Psoas muscle (tissue), 8 donors: Measurements from ENCODE around the gene PHF14. TPM values are rescaled to one million over a fixed set of nuclear protein-coding genes. Genes with fewer than 3 reads are reported as not detected.
A peak's percentile ranks its signal among the peaks of the same experiment; 100 is the strongest.
"Not testable (repeated sequence)": the region's sequence is repeated elsewhere in the genome, so short reads cannot be mapped to it uniquely, and the experiment has no call there.

Source experiments
- ATAC-seq, 4 donors: fragments of 200-7000 bp; cut with Tn5 transposase; one replicate each; pipeline ENCODE4 v1.9.1; 2020; ENCODE audit warnings: moderate library complexity in 3 of 4, mild to moderate bottlenecking in 2 of 4
- DNase-seq, 2 donors: peaks; one replicate each; pipeline ENCODE4 v3.0.0-alpha.2; 2020
- H3K27ac ChIP-seq: fragments of 200-600 bp; one replicate; pipeline ENCODE4 v1.8.0; 2022
- H3K27me3 ChIP-seq, 3 donors: fragments of 200-600 bp in 1 of 3; one replicate each; pipeline versions ENCODE4 v1.6.1 to v1.8.0; 2013 to 2022; ENCODE audit warnings: low read length in 2 of 3, mild to moderate bottlenecking in 2 of 3, moderate library complexity in 1 of 3; ENCODE audit not compliant: insufficient read depth in 3 of 3
- H3K36me3 ChIP-seq, 2 donors: fragments of 200-600 bp in 1 of 2; one replicate each; pipeline versions ENCODE4 v1.6.1 to v1.8.0; 2013 to 2022; ENCODE audit warnings: low read depth in 1 of 2, mild to moderate bottlenecking in 1 of 2, moderate library complexity in 1 of 2; ENCODE audit not compliant: insufficient read depth in 1 of 2
- H3K4me1 ChIP-seq: fragments of 200-600 bp; one replicate; pipeline ENCODE4 v1.8.0; 2022
- H3K4me3 ChIP-seq: fragments of 200-600 bp; one replicate; pipeline ENCODE4 v1.8.0; 2022; ENCODE audit warnings: mild to moderate bottlenecking
- H3K9me3 ChIP-seq: fragments of 200-600 bp; one replicate; pipeline ENCODE4 v1.8.0; 2022
- WGBS, 3 donors: extraction: QIAGEN DNeasy Blood & Tissue Kit; methylation state at CpG; one replicate each; pipeline versions ENCODE4 v1.1.6 to v1.1.7; 2013; 5-methylcytosine and 5-hydroxymethylcytosine counted together
- intact Hi-C, 2 donors: fragments of 100-400 bp; cut with DNase I; formaldehyde crosslinking; loops; one replicate each; pipeline versions ENCODE4 v1.11.0 to v1.14.2; 2022
- polyA plus RNA-seq, 3 donors: library from polyadenylated mRNA; stranded (reverse); fragments of 200-250 nt; gene quantifications; one replicate each; pipeline ENCODE4 v1.2.3, GENCODE V29; 2013
- total RNA-seq, 4 donors: library from RNA; stranded (reverse); fragmentation: NEBNext Ultra II Directional in 2 of 4; extraction: Animal tissue kit (Norgen Biotek cat#: 25700) in 2 of 4; gene quantifications; one replicate each; pipeline versions ENCODE4 v1.2.1 to v1.2.4, GENCODE V29; 2021 to 2023
- TF ChIP-seq, protein P1 (sequence below): fragments of 200-600 bp; IDR thresholded peaks from one replicate; pipeline ENCODE4 v1.8.0; 2022; ENCODE audit warnings: antibody characterized with exemption
- donor health status: healthy with polysubstance abuse.
- donor health status: DM: no; HTN: no; CAD: no; lungs with moderate emphysema.
- donor health status: Bipolar disorder and iron deficiency.
- donor health status: healthy.
- donor health status: DM: yes; HTN: yes; CAD: no.
- donor health status: DM: no; HTN: no; CAD: no.
- donor health status: DM: no; HTN: no; CAD: no.
- donor health status: DM: yes; HTN: yes; CAD: no.

The PHF14 gene
- total and polyA plus RNA-seq, 7 donors = 10.8 to 17.8 (median 13.8) TPM

DNA sequence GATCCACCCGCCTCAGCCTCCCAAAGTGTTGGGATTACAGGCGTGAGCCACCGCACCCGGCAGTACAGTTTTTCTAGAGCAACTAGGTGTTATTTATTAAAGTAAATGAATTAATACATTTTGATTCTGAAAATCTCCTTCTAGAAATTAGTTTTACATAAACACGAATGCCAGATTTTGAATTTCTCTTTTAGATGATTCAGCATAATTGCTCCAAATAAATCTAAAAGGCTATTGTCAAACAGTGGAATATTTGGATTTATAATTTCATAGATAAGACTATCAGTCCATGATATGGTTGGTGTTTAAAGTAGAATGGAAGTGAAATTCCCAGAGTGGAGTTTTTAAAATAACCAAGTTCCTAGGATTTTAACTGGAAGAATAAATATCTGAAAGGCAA lies 1.5 kb upstream of the PHF14 start:
- Histone ChIP-seq H3K4me1 (peaks cover 7% of the 10 kb centered on the region), H3K36me3 (no peaks in the 10 kb centered on the region), H3K27me3 (no peaks in the 10 kb centered on the region), H3K4me3 (no peak overlapping the region), H3K27ac (no peak overlapping the region), H3K9me3 (no peaks in the 10 kb centered on the region)
- TF ChIP-seq, protein P1, sequence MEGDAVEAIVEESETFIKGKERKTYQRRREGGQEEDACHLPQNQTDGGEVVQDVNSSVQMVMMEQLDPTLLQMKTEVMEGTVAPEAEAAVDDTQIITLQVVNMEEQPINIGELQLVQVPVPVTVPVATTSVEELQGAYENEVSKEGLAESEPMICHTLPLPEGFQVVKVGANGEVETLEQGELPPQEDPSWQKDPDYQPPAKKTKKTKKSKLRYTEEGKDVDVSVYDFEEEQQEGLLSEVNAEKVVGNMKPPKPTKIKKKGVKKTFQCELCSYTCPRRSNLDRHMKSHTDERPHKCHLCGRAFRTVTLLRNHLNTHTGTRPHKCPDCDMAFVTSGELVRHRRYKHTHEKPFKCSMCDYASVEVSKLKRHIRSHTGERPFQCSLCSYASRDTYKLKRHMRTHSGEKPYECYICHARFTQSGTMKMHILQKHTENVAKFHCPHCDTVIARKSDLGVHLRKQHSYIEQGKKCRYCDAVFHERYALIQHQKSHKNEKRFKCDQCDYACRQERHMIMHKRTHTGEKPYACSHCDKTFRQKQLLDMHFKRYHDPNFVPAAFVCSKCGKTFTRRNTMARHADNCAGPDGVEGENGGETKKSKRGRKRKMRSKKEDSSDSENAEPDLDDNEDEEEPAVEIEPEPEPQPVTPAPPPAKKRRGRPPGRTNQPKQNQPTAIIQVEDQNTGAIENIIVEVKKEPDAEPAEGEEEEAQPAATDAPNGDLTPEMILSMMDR = no peak
- ATAC-seq = no peak
- intact Hi-C loops = loop anchor here (2.0 to 5.0 kb wide), 2 partner anchors 31 to 35 kb away; a partner anchor contains a TSS
- no peak for DNase-seq
- 96 to 97% (median 97%) methylated on average over 5 of the region's 5 CpGs for whole genome bisulfite sequencing, 3 donors

DNA sequence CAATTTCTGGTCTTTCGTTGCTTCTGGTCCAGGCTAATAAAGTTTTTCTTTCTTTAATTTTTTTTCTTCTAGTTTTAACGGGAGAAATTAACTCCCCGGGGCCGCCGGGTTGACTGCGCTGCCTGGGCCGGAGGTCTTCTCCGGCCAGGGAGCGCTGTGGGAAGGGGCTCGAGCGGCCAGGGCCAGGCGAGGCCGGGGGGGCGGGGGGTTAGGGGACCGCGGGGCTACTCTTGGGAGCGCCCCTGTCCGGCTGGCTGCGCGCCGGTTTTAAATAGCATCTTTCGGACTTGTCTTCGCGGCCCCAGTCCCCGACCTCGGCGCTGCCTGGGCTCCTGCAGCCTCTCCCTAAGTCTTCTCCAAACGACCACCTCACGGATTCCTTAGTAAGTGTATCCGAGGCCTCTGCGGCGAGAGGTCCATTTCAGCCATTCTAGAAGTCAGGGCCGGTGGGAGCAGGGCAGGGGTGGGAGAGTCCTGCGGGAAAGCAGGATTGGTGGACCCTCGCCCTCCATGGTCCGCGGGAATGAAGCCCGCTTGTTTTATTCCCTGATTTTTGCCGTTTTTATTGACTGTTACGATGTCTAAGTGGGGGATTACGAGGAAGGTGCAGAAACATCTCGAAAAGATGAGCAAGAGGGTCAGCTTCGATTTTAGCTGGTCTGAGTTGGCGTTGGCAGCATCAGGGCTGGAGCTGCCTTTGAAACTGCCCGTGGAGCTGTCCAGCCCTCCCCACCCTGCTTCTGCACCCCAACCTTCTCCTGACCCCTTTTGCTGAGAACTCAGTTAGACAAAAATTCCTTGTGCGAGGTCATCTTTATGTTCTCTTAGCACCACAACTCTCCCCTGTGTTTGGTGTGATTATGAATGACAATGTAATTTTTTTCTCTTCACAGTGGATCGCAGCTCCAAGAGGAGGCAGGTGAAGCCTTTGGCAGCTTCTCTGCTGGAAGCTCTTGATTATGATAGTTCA lies 555 bp downstream of the PHF14 start:
- WGBS, 3 donors = 1% methylated on average over 40 to 47 of the region's 47 CpGs
- Histone ChIP-seq H3K4me3 (peak overlapping the region; percentile 84), H3K9me3 (no peaks in the 10 kb centered on the region), H3K36me3 (no peaks in the 10 kb centered on the region), H3K27ac (peak overlapping the region; percentile 82), H3K27me3 (no peaks in the 10 kb centered on the region), H3K4me1 (peaks cover 7% of the 10 kb centered on the region)
- DNase-seq = peak; percentile 37 to 67
- intact Hi-C loops = loop anchor here (2.0 to 5.0 kb wide), 2 partner anchors 33 to 37 kb away; a partner anchor contains a TSS
- TF ChIP-seq, protein P1 = no peak
- ATAC-seq = peak; percentile 37 to 66 (median 43)

DNA sequence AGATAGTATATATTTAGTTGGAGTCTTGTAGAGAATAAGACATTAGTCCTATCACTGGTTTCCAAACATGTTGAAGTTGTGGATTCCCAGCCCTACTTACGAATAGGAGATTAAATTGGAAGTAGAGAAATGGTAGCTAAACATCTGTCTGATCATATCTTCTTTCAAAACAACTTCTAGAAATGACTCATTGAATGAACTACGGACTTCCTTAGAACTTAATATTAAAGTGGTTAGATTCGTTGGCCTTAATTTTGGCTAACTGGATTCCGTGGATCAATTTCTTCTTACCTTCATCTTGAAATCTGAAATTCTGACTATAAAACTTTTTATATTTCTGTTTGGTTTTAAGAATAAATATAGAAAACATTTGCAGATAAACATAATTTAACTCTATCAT lies 3.4 kb downstream of the PHF14 start:
- Histone ChIP-seq H3K27me3 (no peaks in the 10 kb centered on the region), H3K4me3 (no peak overlapping the region), H3K9me3 (no peaks in the 10 kb centered on the region), H3K27ac (no peak overlapping the region), H3K36me3 (no peaks in the 10 kb centered on the region), H3K4me1 (peaks cover 7% of the 10 kb centered on the region)
- WGBS, 3 donors = 70 to 76% (median 72%) methylated on average over 4 of the region's 4 CpGs
- intact Hi-C loops = no loop called here
- TF ChIP-seq, protein P1 = no peak
- ATAC-seq (no peak), DNase-seq (no peak)

DNA sequence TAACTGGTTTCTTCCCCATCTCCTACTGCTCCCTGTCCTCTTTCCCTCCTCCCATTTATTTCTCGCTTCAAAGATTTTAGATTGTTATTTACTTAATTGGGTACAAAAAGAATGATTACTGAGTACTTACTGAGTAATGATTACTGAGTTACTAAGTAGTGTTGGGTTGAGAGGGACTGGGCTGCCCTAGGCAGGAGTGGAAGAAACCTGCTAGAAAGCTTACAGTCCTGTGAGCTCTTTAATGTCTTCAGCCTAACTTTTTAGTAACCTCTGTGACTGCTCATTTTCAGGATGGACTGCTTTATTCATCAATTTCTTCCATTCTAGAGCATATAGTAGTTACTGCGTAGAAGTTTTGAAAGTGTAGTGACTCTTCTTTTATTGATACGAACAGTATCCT lies 7.6 kb downstream of the PHF14 start:
- H3K9me3 ChIP-seq = no peaks in the 10 kb centered on the region
- ATAC-seq = no peak
- H3K4me1 ChIP-seq = no peaks in the 10 kb centered on the region
- no peak overlapping the region for H3K4me3 ChIP-seq
- TF ChIP-seq, protein P1 = no peak
- intact Hi-C loops = no loop called here
- H3K27ac ChIP-seq = no peak overlapping the region
- 95 to 99% (median 98%) methylated on average over 3 of the region's 3 CpGs for WGBS, 3 donors
- H3K27me3 ChIP-seq = no peaks in the 10 kb centered on the region
- no peak for DNase-seq
- H3K36me3 ChIP-seq = peaks cover 0 to 7% of the 10 kb centered on the region in 2 donors

DNA sequence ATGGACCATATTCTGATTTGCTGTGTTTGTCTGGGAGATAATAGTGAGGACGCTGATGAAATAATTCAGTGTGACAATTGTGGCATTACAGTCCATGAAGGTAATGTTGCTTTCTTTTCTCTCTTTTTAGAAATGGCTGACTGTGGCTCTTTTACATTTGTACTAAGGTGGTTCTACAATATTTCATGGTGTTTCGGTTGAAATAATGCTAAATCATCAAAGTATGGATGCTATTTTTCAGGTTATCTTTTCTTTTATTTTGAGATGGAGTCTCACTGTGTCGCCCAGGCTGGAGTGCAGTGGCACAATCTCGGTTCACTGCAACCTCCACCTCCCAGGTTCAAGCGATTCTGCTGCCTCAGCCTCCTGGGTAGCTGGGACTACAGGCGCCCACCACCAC lies 17.1 kb downstream of the PHF14 start:
- H3K4me1 ChIP-seq, H3K9me3 ChIP-seq, H3K27ac ChIP-seq, H3K4me3 ChIP-seq, intact Hi-C loops, DNase-seq, H3K27me3 ChIP-seq, ATAC-seq: not testable (repeated sequence)
- peaks cover 3 to 31% of the 10 kb centered on the region in 2 donors for H3K36me3 ChIP-seq
- 95 to 99% (median 97%) methylated on average over 6 of the region's 6 CpGs for WGBS, 3 donors

DNA sequence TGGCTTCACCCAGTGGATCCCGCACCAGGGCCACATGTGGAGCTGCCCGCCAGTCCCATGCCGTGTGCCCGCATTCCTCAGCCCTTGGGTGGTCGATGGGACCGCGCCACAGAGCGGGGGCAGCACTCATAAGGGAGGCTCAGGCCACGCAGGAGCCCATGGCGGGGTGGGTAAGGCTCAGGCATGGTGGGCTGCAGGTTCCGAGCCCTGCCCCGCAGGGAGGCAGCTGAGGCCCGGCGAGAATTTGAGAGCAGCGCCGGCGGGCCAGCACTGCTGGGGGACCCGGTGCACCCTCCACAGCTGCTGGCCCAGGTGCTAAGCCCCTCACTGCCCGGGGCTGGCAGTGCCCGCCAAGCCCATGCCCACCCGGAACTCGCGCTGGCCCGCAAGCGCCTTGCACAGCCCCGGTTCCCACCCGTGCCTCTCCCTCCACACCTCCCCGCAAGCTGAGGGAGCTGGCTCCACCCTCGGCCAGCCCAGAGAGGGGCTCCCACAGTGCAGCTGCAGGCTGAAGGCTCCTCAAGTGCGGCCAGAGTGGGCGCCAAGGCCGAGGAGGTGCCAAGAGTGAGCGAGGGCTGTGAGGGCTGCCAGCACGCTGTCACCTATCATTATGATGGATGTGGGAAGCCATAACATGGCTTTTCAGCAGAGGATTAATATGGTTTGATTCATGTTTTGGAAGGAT lies 22.0 kb downstream of the PHF14 start:
- intact Hi-C loops, H3K9me3 ChIP-seq, ATAC-seq, H3K27me3 ChIP-seq, H3K27ac ChIP-seq, H3K4me1 ChIP-seq, DNase-seq, H3K4me3 ChIP-seq: not testable (repeated sequence)
- peaks cover 3 to 23% of the 10 kb centered on the region in 2 donors for H3K36me3 ChIP-seq
- 96 to 98% (median 96%) methylated on average over 27 to 34 of the region's 34 CpGs for WGBS, 3 donors
